Progenitor cell of endocrine pancreas (in vitro differentiated cells): ENCODE results near the gene COL5A2. TPM values are rescaled to one million over a fixed set of nuclear protein-coding genes. Genes with fewer than 3 reads are reported as not detected.

ENCODE experiments used
- DNase-seq: peaks from one replicate; pipeline ENCODE4 v3.0.0; 2021; ENCODE audit warnings: low spot score; ENCODE audit not compliant: unreplicated experiment
- H3K27ac Mint-ChIP-seq: 2 replicates; pipeline ENCODE4 v1.8.0; 2021; ENCODE audit warnings: mild to moderate bottlenecking, moderate library complexity, mixed read lengths
- H3K27me3 Mint-ChIP-seq: 2 replicates; pipeline ENCODE4 v1.8.0; 2021; ENCODE audit warnings: mixed read lengths
- H3K36me3 Mint-ChIP-seq: 2 replicates; pipeline ENCODE4 v1.8.0; 2022; ENCODE audit warnings: mixed read lengths; ENCODE audit not compliant: insufficient read depth
- H3K4me1 Mint-ChIP-seq: 2 replicates; pipeline ENCODE4 v1.8.0; 2021; ENCODE audit warnings: low read depth, mixed read lengths
- H3K4me3 Mint-ChIP-seq: 2 replicates; pipeline ENCODE4 v1.8.0; 2021; ENCODE audit warnings: low read depth, mild to moderate bottlenecking, moderate library complexity, mixed read lengths
- H3K9me3 Mint-ChIP-seq: 2 replicates; pipeline ENCODE4 v1.8.0; 2021; ENCODE audit warnings: low read depth, mixed read lengths
- total RNA-seq: library from RNA; stranded (reverse); gene quantifications from 2 replicates; pipeline ENCODE4 v1.2.1, GENCODE V29; 2021
- TF ChIP-seq, protein P1 (sequence below): fragments of 200-600 bp; sonication (generic); IDR thresholded peaks from one replicate; pipeline ENCODE4 v1.5.0; 2021; ENCODE audit warnings: antibody characterized with exemption, mild to moderate bottlenecking; ENCODE audit not compliant: unreplicated experiment

COL5A2 gene
- total RNA-seq, 1 donor from 2014 or later, result 4.5 TPM

DNA sequence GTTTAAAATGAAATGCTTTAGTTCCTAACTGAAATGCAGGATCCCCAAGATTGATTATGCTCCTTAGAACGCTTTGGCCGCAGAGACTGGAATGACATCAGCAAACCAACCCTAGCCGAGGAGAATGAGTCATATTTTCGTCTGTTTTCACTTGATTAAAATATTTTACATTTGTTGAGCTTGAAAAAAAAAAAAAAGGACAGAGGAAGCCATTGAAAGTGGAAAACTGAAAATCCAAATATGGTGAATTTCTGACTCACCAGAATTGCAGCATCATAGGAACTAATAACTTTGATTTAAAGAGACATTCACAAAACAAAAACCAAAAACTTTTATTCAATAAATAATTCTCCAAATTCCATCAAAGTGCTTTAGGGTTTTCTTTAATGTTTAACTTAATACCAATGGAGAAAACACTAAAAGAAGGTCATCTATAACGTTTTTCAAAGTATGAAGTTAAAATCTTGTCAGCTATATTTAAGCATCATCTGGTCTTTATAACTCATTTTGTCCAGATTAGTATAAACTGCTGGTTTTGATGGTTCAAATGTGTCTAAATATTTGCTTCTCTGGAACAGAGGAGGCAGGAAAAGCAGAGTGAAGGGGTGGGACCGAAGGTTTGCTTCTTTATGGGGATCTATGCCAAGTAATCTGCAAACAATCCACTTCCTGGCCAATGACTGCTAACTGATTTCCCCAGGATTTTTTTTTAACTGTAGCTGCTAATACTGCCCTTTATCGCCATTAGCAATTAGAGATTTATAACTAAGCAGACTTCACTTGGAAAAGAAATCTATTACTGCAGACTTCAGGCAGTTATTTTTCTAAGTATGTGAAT, 30.9 kb upstream of the COL5A2 start:
- H3K9me3 Mint-ChIP-seq, result no peaks in the 10 kb centered on the region
- H3K27ac Mint-ChIP-seq, result no peak overlapping the region
- no peaks in the 10 kb centered on the region for H3K36me3 Mint-ChIP-seq
- no peak overlapping the region for H3K4me3 Mint-ChIP-seq
- DNase-seq, result no peak
- H3K4me1 Mint-ChIP-seq, result peaks cover 2% of the 10 kb centered on the region
- H3K27me3 Mint-ChIP-seq, result no peaks in the 10 kb centered on the region
- TF ChIP-seq, protein P1, sequence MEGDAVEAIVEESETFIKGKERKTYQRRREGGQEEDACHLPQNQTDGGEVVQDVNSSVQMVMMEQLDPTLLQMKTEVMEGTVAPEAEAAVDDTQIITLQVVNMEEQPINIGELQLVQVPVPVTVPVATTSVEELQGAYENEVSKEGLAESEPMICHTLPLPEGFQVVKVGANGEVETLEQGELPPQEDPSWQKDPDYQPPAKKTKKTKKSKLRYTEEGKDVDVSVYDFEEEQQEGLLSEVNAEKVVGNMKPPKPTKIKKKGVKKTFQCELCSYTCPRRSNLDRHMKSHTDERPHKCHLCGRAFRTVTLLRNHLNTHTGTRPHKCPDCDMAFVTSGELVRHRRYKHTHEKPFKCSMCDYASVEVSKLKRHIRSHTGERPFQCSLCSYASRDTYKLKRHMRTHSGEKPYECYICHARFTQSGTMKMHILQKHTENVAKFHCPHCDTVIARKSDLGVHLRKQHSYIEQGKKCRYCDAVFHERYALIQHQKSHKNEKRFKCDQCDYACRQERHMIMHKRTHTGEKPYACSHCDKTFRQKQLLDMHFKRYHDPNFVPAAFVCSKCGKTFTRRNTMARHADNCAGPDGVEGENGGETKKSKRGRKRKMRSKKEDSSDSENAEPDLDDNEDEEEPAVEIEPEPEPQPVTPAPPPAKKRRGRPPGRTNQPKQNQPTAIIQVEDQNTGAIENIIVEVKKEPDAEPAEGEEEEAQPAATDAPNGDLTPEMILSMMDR, result no peak

DNA sequence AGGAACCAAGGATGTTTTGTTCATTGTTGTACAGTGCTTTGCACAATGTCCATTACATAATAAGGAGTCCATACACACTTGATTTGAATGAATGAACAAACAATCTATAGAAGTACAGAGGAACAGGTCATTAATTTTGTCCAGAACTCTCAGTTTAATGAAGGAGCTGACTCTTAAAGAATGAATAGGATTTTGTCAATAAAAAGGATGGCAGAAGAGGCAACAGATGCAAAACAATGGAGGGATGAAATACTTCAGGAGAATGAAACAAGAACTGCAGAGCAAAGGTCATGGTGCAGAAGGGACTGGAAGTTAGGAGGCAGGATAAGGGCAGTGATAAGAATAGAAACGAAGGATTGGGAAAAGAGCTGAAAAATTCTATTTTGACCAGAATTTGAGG, 28.7 kb upstream of the COL5A2 start:
- H3K4me1 Mint-ChIP-seq, result peaks cover 2% of the 10 kb centered on the region
- no peaks in the 10 kb centered on the region for H3K36me3 Mint-ChIP-seq
- no peak overlapping the region for H3K4me3 Mint-ChIP-seq
- no peak overlapping the region for H3K27ac Mint-ChIP-seq
- H3K9me3 Mint-ChIP-seq, result no peaks in the 10 kb centered on the region
- no peak for DNase-seq
- TF ChIP-seq, protein P1, result no peak
- no peaks in the 10 kb centered on the region for H3K27me3 Mint-ChIP-seq

DNA sequence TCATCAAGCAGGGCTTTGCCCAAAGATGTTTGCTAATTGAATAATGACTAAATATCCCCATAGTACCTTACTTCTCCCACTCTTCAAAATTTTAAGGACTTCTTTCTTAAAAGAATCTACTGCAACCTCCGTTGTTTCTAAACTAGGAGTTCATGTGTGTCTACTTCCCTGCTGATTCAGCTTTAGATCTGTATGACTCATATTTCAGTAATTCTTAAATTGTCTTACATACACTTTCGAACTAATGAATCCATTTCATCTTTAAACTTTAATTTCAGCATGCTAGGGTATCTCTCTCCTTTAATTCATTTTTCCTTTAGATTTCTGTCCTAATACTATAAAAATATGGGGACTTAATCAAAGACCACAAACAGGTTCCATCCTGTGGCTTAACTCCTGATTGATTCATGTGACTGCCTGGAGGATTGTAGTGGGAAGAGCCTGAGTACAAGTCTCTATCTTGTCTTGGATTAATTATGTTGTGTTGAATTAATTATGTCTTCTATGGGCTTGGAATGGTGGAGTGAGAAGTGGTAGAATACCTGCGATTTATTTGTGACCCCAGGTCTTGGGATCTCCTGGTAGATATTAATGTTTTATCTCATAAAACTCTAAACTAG, 24.9 kb upstream of the COL5A2 start:
- H3K36me3 Mint-ChIP-seq, result no peaks in the 10 kb centered on the region
- no peaks in the 10 kb centered on the region for H3K27me3 Mint-ChIP-seq
- H3K4me1 Mint-ChIP-seq, result peaks cover 2% of the 10 kb centered on the region
- H3K4me3 Mint-ChIP-seq, result no peak overlapping the region
- TF ChIP-seq, protein P1, result no peak
- no peak overlapping the region for H3K27ac Mint-ChIP-seq
- DNase-seq, result no peak
- no peaks in the 10 kb centered on the region for H3K9me3 Mint-ChIP-seq

DNA sequence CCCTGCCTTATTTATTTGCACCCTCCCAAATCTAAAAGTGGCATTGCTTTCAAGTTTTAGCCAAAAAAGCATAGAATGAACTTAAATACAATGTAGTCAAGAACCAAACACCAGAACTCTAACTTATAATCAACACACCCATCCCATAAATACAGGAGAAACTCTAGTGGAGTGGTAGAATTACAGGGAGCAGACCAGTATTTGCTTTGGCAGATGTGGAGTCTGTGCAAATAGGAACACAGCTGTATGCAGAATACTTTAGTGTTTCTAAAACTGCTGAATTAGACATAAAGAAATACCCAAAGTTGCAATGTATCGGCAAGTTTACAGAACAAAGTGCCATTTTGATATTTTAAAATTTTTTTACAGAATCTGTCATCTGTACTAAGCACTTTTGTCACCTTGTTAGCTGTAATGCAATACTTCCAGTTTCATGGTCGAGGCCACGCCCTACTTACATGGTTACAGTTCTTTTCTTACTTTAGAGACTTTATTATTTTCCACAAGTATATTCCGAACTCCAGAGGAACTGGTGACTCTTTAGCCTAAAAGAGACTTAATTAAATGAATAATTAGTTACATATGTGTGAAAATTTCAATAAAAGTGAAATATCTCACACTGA, 23.7 kb upstream of the COL5A2 start:
- TF ChIP-seq, protein P1, result no peak
- Mint-ChIP-seq H3K9me3 (no peaks in the 10 kb centered on the region), H3K27ac (no peak overlapping the region), H3K36me3 (no peaks in the 10 kb centered on the region), H3K4me3 (no peak overlapping the region), H3K27me3 (no peaks in the 10 kb centered on the region), H3K4me1 (peaks cover 1% of the 10 kb centered on the region)
- DNase-seq, result no peak

DNA sequence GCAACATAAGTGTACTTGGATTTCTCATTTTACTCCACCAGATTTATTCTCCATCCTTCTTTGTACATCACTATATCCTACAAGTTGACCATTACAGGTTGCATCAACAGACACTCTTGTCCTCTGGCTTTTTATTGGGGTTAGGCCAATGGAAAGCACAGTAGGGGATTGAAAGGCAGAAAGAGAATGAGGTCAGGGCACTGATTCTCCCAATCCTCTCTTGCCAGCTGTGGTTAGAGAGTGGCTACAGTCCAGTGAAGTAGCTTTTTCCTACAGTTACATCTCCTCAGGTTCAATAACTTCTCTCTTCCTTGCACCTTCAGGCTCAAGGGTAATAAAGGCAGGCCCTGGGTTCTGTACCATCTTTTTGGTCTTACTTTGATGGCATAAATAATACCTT, 20.2 kb upstream of the COL5A2 start:
- Mint-ChIP-seq H3K4me3 (no peak overlapping the region), H3K36me3 (no peaks in the 10 kb centered on the region), H3K9me3 (peaks cover 9% of the 10 kb centered on the region), H3K27me3 (no peaks in the 10 kb centered on the region), H3K27ac (no peak overlapping the region), H3K4me1 (no peaks in the 10 kb centered on the region)
- TF ChIP-seq, protein P1, result no peak
- no peak for DNase-seq
